Measurements from ENCODE around the gene RTN3.
"Not testable (repeated sequence)": the region's sequence is repeated elsewhere in the genome, so short reads cannot be mapped to it uniquely, and the experiment has no call there.

RTN3 gene, protein sequence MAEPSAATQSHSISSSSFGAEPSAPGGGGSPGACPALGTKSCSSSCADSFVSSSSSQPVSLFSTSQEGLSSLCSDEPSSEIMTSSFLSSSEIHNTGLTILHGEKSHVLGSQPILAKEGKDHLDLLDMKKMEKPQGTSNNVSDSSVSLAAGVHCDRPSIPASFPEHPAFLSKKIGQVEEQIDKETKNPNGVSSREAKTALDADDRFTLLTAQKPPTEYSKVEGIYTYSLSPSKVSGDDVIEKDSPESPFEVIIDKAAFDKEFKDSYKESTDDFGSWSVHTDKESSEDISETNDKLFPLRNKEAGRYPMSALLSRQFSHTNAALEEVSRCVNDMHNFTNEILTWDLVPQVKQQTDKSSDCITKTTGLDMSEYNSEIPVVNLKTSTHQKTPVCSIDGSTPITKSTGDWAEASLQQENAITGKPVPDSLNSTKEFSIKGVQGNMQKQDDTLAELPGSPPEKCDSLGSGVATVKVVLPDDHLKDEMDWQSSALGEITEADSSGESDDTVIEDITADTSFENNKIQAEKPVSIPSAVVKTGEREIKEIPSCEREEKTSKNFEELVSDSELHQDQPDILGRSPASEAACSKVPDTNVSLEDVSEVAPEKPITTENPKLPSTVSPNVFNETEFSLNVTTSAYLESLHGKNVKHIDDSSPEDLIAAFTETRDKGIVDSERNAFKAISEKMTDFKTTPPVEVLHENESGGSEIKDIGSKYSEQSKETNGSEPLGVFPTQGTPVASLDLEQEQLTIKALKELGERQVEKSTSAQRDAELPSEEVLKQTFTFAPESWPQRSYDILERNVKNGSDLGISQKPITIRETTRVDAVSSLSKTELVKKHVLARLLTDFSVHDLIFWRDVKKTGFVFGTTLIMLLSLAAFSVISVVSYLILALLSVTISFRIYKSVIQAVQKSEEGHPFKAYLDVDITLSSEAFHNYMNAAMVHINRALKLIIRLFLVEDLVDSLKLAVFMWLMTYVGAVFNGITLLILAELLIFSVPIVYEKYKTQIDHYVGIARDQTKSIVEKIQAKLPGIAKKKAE

GRCh38 chr11:63681321-63682065 lies at the start of gene RTN3:
RTN3 (plus strand) TSS chr11:63681500; CDS start chr11:63681637, 137 bp downstream.
- peak; percentile 98 for DNase-seq

DNA sequence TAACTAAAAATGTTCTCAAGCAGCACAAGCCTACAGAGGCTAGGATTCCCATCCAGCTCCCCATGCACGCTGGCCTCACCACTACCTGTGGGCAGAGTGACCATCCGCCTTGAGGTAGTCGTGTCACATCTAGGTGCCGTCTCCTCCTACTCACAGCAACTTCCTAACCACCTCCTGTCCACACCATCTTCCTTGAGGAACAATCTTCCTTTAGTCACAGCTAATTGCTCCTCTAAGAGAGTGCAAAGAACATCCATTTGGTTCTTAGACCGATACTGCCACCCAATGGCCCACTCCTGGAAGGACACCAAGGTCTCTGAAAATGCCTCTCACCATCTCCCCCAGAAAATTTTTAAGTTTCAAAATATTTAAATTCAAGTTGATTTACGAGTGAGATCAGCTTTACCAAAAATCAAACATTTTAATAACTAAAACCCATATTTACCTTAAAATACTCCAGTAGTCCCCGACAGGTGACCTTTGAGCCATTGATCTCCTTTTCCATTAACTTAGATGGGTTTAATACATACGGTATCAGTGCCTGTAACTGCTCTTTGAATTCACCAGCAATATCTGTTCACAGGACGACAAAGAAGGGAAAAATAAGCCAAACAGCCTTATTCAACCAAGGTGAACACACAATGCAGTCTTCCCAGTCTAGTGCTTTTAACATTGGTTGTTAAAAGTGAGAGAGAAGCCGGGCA lies 45.4 kb upstream of the RTN3 start:
- DNase-seq = peak; percentile 73

DNA sequence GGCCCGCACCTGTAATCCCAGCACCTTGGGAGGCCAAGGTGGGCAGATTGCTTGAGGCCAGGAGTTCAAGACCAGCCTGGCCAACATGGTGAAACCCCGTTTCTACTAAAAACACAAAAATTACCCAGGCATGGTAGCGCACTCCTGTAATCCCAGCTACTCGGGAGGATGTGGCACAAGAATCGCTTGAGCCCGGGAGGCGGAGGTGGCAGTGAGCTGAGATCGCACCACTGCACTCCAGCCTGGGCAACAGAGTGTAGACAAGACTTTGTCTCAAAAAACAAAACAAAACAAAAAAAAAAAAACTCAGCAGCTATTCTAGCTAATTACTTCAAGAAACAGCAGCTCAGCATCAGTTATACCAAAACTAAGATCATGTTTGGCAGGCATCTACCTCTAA lies 42.9 kb upstream of the RTN3 start:
- not testable (repeated sequence) for DNase-seq

- no peak for DNase-seq
These were observed 42.0 kb upstream of the RTN3 start for GRCh38 chr11:63639199-63639832.

GRCh38 chr11:63641727-63642126 lies 39.6 kb upstream of the RTN3 start:
- DNase-seq = no peak

- DNase-seq = no peak
These were observed 38.1 kb upstream of the RTN3 start for GRCh38 chr11:63643205-63643604.

- DNase-seq = no peak
These were observed 28.6 kb upstream of the RTN3 start for GRCh38 chr11:63652671-63653070.

DNA sequence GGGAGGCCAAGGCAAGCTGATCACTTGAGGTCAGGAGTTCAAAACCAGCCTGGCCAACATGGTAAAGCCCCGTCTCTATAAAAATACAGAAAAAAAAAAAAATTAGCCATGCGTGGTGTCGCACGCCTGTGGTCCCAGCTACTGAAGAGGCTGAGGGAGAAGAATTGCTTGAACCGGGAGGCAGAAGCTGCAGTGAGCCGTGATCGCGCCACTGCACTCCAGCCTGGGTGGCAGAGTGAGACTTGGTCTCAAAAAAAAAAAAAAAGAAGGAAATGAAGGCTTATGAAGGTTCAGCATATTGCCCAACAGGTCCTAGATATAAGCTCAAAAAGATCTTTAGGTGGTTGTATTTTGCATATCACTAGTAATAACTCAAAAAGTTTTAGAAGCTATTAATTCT lies 20.3 kb upstream of the RTN3 start:
- DNase-seq = no peak

DNA sequence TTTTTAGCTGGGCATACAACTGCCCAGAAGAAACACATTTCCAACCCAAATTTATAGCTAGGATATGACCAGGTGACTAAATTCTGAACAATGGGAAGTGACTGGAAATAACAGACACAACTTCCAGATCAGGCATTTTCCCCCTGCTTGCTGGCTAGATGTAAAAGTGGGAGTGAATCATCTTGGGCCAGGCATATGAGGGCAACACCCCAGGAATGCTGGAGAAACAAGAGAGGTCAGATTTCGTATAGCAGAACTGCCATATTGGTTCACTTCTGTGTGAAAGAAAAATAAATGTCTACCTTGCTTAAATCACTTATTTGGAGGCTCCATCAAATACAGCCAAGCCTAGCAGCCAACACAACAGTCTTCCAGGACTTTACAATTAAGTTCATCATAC lies 17.5 kb upstream of the RTN3 start:
- no peak for DNase-seq

- DNase-seq = no peak
These were observed 14.4 kb upstream of the RTN3 start for GRCh38 chr11:63666874-63667273.

GRCh38 chr11:63667995-63668795 lies 13.1 kb upstream of the RTN3 start:
- peak; percentile 11 for DNase-seq

GRCh38 chr11:63670096-63670432 lies 11.2 kb upstream of the RTN3 start:
- DNase-seq = no peak

DNA sequence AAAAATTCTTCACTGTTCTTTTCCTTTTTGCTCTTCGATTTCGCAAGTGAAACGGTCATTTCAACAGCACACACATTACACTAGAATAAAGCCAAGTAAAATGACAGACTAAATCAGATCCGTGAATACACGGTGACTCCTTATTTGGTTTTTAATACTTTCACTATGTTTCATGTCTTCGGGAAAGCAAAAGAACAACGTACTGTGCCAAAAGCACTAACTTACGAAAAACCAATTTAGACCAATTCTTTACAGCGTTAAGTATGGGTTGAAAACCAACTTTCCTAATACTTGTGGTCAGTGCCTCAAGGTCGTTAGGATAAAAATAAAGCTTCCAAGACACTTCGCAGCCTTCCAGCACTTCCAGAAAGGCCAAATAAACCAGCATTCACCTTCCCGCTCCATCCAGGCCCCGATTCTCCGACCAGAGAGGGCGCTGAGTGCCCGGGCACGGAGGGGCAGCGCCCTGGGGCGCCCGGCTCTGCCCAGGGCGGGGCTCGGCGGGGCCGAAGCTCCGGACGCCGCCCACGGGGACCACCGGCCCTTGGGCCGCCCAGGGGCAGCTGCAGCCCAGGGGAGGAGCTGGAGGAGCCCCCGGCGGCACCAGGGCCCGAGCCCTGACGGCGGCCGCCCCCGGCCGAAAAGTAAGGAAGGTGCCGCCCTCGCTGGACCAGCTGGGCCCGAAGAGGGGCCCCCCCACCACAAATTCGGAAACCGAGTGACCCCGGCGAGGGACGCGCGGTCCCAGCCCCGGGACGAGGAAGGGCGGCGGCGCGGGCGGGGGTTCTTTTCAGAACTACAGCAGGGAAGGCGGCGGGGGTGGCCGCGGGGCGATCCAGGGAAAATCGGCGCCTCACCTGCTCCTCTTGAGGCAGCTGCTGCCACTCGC lies 10.6 kb upstream of the RTN3 start:
- DNase-seq = peak; percentile 45

DNA sequence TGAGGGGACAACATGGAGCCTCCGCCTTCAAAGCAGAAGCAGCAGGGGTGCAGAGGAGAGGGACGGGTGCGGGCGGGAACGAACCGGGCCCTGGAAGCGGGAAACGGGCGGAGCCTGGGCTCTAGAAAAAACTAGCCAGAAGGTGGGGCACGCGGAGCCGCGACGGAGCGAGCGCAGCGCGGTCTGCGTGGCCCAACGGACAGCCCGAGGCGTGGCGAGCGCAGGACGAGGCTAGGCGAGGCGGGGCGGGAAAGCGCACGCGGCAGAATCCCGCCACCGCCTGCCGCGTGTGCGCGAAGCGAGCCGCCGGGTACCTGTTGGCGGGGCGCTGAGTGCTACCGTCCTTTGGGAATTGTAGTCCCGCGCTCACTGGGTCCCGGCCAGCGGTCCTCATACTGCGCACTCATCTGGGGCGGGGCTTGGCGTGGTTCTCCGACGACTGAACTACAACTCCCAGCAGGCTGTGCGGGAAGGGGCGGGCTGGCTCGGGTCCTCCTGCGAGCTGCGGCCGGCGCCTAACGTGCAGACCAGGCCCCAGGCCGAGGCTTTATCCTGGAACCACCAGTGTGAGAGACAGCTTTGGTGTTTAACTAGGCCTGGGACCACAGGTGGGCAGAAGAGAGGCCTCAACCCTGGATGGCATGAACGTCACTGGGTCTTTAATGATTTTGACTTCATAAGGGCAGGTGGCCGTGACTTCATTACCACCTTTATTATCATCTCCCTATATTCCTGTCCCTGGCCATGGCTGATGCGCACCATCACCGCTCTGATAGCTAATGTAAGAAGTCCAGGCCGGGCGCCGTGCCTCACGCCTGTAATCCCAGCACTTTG lies 9.8 kb upstream of the RTN3 start, which contains the start of gene ATL3:
Gene ATL3, minus strand, starts transcription at position 55 of the 834 bp plus-strand sequence. Its CDS starts 41 bp downstream, at position 14.
- peak; percentile 95 for DNase-seq

DNA sequence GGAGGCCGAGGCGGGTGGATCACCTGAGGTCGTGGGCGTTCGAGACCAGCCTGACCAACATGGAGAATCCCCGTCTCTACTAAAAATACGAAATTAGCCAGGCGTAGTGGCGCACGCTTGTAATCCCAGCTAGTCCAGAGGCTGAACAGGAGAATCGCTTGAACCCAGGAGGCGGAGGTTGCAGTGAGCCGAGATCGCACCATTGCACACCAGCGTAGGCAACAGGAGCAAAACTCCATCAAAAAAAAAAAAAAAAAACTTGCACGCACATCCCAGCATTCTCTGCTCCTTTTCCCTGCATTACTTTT lies 9.2 kb upstream of the RTN3 start:
- DNase-seq = no peak

DNA sequence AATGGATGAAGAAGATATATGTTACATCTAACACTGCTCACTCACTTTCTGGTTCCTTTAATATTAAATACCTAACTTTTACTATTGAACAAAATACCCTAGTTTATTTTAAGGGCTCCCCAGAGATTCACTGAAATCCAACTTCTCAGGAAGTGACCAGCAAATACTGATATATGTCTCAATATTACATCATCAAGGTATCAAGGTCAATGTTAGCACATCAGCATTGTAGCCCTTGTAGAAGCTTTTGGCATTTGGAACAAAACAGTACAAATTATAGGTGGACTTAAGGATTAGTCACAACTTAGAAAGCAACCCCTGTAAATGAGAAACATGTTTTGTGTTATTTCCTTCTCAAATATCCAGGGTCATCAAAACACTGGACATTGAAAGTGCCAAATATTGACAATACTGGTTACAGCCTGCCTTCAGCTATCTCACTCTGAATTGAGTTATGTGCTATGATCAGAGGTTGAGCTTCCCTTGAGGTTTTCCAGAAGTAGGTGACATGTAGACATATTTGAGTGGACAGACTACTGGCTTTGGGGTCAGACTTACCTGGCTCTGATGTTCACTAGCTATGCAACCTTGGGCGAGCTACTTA lies 8.3 kb upstream of the RTN3 start:
- DNase-seq = no peak

DNA sequence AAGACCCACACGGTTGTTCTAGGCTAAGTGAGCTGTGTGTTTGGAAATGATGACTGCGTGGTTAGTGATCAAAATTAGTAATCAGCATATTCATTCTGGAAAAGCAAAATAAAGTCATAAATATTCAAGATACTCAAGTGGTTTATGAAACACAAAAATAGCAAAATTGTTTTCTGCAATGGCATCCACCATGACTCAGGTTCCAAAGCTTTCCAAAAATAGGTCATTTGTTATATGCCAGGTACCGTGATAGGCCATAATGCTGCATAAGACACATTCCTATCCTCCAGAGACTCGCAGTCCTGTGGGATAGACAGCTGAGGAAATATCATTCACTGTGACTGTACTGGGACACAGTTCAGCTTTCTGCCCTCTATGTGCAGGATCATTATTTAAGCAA lies 7.7 kb upstream of the RTN3 start:
- no peak for DNase-seq

- peak; percentile 42 for DNase-seq
These were observed 423 bp upstream of the RTN3 start for GRCh38 chr11:63680834-63681320.
